ENCODE measurements around the gene RALGAPA2.

RALGAPA2 gene

DNA sequence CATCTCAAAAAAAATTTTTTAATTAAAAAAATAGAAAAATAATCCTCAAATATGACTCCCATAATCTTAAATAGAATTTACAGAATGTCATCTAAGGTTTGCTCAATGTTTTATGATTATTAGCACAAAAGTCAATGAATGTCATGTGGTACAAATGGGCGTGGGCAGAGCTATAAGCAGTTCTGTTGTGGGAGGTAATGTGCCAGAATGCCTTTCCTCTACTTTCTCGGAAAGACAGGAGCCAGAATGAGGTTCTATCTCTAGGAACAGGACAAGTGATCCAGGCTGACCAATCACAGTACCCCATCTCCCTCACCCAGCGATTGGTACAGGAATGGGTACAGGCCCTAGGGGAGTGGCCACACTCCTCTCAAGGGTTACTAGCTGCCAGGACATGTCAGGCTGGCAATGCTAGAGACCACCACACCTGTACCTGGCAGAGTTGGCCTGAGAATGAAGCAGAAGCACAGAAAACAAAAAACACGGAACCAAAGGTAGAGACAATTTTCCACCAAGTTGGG is 15.1 kb downstream of the RALGAPA2 start:
- TF ChIP-seq, protein P1, sequence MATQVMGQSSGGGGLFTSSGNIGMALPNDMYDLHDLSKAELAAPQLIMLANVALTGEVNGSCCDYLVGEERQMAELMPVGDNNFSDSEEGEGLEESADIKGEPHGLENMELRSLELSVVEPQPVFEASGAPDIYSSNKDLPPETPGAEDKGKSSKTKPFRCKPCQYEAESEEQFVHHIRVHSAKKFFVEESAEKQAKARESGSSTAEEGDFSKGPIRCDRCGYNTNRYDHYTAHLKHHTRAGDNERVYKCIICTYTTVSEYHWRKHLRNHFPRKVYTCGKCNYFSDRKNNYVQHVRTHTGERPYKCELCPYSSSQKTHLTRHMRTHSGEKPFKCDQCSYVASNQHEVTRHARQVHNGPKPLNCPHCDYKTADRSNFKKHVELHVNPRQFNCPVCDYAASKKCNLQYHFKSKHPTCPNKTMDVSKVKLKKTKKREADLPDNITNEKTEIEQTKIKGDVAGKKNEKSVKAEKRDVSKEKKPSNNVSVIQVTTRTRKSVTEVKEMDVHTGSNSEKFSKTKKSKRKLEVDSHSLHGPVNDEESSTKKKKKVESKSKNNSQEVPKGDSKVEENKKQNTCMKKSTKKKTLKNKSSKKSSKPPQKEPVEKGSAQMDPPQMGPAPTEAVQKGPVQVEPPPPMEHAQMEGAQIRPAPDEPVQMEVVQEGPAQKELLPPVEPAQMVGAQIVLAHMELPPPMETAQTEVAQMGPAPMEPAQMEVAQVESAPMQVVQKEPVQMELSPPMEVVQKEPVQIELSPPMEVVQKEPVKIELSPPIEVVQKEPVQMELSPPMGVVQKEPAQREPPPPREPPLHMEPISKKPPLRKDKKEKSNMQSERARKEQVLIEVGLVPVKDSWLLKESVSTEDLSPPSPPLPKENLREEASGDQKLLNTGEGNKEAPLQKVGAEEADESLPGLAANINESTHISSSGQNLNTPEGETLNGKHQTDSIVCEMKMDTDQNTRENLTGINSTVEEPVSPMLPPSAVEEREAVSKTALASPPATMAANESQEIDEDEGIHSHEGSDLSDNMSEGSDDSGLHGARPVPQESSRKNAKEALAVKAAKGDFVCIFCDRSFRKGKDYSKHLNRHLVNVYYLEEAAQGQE (IDR thresholded peaks at IDR 0.05; ENCODE audit: insufficient replicate concordance, low read depth): no peak
- TF ChIP-seq SPI1 (IDR thresholded peaks at IDR 0.05; ENCODE audit: borderline replicate concordance, low read depth) (no peak), GABPA (IDR thresholded peaks at IDR 0.05; ENCODE audit: low read depth) (no peak), POLR2AphosphoS5 (IDR thresholded peaks at IDR 0.05; ENCODE audit: low read depth) (no peak)
- TF ChIP-seq, protein P2, sequence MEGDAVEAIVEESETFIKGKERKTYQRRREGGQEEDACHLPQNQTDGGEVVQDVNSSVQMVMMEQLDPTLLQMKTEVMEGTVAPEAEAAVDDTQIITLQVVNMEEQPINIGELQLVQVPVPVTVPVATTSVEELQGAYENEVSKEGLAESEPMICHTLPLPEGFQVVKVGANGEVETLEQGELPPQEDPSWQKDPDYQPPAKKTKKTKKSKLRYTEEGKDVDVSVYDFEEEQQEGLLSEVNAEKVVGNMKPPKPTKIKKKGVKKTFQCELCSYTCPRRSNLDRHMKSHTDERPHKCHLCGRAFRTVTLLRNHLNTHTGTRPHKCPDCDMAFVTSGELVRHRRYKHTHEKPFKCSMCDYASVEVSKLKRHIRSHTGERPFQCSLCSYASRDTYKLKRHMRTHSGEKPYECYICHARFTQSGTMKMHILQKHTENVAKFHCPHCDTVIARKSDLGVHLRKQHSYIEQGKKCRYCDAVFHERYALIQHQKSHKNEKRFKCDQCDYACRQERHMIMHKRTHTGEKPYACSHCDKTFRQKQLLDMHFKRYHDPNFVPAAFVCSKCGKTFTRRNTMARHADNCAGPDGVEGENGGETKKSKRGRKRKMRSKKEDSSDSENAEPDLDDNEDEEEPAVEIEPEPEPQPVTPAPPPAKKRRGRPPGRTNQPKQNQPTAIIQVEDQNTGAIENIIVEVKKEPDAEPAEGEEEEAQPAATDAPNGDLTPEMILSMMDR (IDR thresholded peaks at IDR 0.05; ENCODE audit: insufficient read depth, low read length): no peak
- Histone ChIP-seq H3K27ac (replicated peaks) (no peak overlapping the region), H3K4me3 (replicated peaks; ENCODE audit: insufficient read depth, low read length) (no peak overlapping the region), H3K27me3 (ENCODE audit: insufficient read depth, poor library complexity, severe bottlenecking) (no peaks in the 10 kb centered on the region)
- no peak for DNase-seq (ENCODE audit: low read depth in 1 of 2, low spot score in 1 of 2)

DNA sequence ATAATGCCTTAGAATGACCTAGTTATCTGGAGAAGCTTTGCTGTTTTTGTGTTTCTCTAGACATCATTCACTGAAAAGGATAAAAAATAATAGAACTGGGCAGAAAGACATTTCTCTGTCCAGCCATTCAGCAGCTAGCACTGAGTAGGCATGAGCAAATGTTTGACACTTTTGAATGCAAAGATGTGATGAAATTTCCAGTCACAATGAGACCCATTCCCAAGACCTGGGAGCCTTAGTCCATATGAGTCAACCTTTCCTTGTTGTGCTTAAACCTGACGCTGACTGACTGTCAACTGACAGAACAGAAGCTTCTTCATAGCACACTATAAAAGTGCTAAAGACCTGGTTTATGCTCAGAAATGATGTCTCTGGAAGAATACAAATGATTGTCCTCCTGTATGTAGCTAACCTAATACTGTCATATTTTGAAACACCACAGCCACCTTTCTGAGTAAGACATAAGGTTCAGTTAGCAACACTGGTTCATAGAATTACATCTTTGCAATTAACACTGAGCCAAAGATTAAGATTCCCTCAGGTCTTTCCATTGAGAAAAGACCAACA is 17.1 kb downstream of the RALGAPA2 start:
- Histone ChIP-seq H3K4me3 (replicated peaks; ENCODE audit: insufficient read depth, low read length) (no peak overlapping the region), H3K27ac (replicated peaks) (no peak overlapping the region), H3K27me3 (ENCODE audit: insufficient read depth, poor library complexity, severe bottlenecking) (no peaks in the 10 kb centered on the region)
- TF ChIP-seq POLR2AphosphoS5 (IDR thresholded peaks at IDR 0.05; ENCODE audit: low read depth): no peak
- TF ChIP-seq, protein P1 (IDR thresholded peaks at IDR 0.05; ENCODE audit: insufficient replicate concordance, low read depth): peak; percentile 74
- DNase-seq (ENCODE audit: low read depth in 1 of 2, low spot score in 1 of 2): no peak

DNA sequence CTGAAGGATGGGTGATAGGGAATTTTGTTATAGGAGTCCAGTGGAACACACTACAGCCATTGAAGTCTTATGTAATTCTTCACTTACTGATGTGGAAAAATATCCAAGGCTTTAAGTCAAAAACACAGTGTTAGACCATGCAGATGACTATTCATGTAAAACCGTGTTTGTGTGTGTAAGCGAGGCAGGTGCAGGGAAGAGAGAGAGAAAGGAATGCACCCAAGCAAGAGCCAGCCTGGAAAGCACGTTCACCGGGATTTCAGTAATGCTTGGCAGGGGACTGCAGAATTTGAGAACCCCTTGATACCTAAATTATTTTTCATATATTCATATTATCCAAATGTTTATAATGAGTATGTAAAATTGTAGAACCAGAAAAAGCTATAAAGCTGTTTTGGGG is 17.9 kb downstream of the RALGAPA2 start:
- Histone ChIP-seq H3K4me3 (replicated peaks; ENCODE audit: insufficient read depth, low read length) (no peak overlapping the region), H3K27me3 (ENCODE audit: insufficient read depth, poor library complexity, severe bottlenecking) (no peaks in the 10 kb centered on the region), H3K27ac (replicated peaks) (no peak overlapping the region)
- no peak for DNase-seq (ENCODE audit: low read depth in 1 of 2, low spot score in 1 of 2)
- TF ChIP-seq GABPA (IDR thresholded peaks at IDR 0.05; ENCODE audit: low read depth) (no peak), SPI1 (IDR thresholded peaks at IDR 0.05; ENCODE audit: borderline replicate concordance, low read depth) (no peak), POLR2AphosphoS5 (IDR thresholded peaks at IDR 0.05; ENCODE audit: low read depth) (no peak)

DNA sequence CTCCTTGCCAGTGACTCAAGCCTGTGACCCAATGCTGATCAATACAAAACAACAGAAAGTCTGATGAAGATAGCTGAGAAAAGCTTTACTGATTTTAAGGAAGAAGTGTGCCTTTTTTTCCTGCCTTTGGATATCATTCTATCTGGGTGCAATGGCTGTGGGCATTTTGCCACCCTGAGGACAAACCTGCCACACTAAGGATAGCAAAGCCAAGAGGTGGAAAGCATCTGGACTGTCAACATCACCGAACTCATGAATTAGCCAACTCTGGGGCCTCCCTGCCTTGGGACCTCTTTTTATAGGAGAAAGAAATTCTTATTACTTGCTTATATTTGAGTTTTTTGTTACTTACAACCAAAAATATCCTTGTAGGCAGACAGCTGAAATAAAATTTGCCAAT is 19.9 kb downstream of the RALGAPA2 start:
- H3K4me3 ChIP-seq (replicated peaks; ENCODE audit: insufficient read depth, low read length): no peak overlapping the region
- TF ChIP-seq, protein P2 (IDR thresholded peaks at IDR 0.05; ENCODE audit: insufficient read depth, low read length): no peak
- TF ChIP-seq, protein P1 (IDR thresholded peaks at IDR 0.05; ENCODE audit: insufficient replicate concordance, low read depth): no peak
- TF ChIP-seq SPI1 (IDR thresholded peaks at IDR 0.05; ENCODE audit: borderline replicate concordance, low read depth) (no peak), GABPA (IDR thresholded peaks at IDR 0.05; ENCODE audit: low read depth) (no peak), POLR2AphosphoS5 (IDR thresholded peaks at IDR 0.05; ENCODE audit: low read depth) (no peak)
- no peak for DNase-seq (ENCODE audit: low read depth in 1 of 2, low spot score in 1 of 2)
- H3K27me3 ChIP-seq (ENCODE audit: insufficient read depth, poor library complexity, severe bottlenecking): no peaks in the 10 kb centered on the region
- H3K27ac ChIP-seq (replicated peaks): no peak overlapping the region

Data from HL-60 (cell line).